ENCODE results near the gene OR6K2.

Gene OR6K2

GRCh38 chr1:158689110-158689509 lies 11.3 kb downstream of the OR6K2 start:
- TF ChIP-seq CREB1 (IDR thresholded peaks at IDR 0.05; ENCODE audit: low read depth): no peak
- TF ChIP-seq EP300 (IDR thresholded peaks at IDR 0.05; ENCODE audit: borderline replicate concordance): no peak
- TF ChIP-seq REST (IDR thresholded peaks at IDR 0.05; ENCODE audit: low read depth): no peak
- TF ChIP-seq TEAD4 (IDR thresholded peaks at IDR 0.05): no peak
- no peak for TF ChIP-seq EGR1 (IDR thresholded peaks at IDR 0.05)
- TF ChIP-seq RAD21 (IDR thresholded peaks at IDR 0.05; ENCODE audit: low read depth): no peak
- no peak for TF ChIP-seq ZBTB7A (IDR thresholded peaks at IDR 0.05; ENCODE audit: low read depth)
- no peak for TF ChIP-seq NFIC (IDR thresholded peaks at IDR 0.05)
- TF ChIP-seq TAF1 (IDR thresholded peaks at IDR 0.05; ENCODE audit: low read depth): no peak
- TF ChIP-seq YY1 (IDR thresholded peaks at IDR 0.05; ENCODE audit: low read depth): no peak
- TF ChIP-seq CEBPB (IDR thresholded peaks at IDR 0.05): no peak
- TF ChIP-seq MAX (IDR thresholded peaks at IDR 0.05): no peak
- no peak for TF ChIP-seq TCF12 (IDR thresholded peaks at IDR 0.05; ENCODE audit: low read depth)
- TF ChIP-seq FOXM1 (IDR thresholded peaks at IDR 0.05; ENCODE audit: borderline replicate concordance, low read depth): no peak

GRCh38 chr1:158687037-158687436 lies 13.4 kb downstream of the OR6K2 start:
- no peak for TF ChIP-seq CREB1 (IDR thresholded peaks at IDR 0.05; ENCODE audit: low read depth)
- no peak for TF ChIP-seq MAX (IDR thresholded peaks at IDR 0.05)
- TF ChIP-seq TAF1 (IDR thresholded peaks at IDR 0.05; ENCODE audit: low read depth): no peak
- no peak for TF ChIP-seq ZBTB7A (IDR thresholded peaks at IDR 0.05; ENCODE audit: low read depth)
- no peak for TF ChIP-seq TCF12 (IDR thresholded peaks at IDR 0.05; ENCODE audit: low read depth)
- TF ChIP-seq USF1 (IDR thresholded peaks at IDR 0.05): no peak
- TF ChIP-seq EP300 (IDR thresholded peaks at IDR 0.05; ENCODE audit: borderline replicate concordance): no peak
- no peak for TF ChIP-seq TEAD4 (IDR thresholded peaks at IDR 0.05)
- no peak for TF ChIP-seq YY1 (IDR thresholded peaks at IDR 0.05; ENCODE audit: low read depth)
- no peak for TF ChIP-seq FOXM1 (IDR thresholded peaks at IDR 0.05; ENCODE audit: borderline replicate concordance, low read depth)
- TF ChIP-seq CEBPB (IDR thresholded peaks at IDR 0.05): no peak
- TF ChIP-seq EGR1 (IDR thresholded peaks at IDR 0.05): no peak
- no peak for TF ChIP-seq REST (IDR thresholded peaks at IDR 0.05; ENCODE audit: low read depth)
- no peak for TF ChIP-seq NFIC (IDR thresholded peaks at IDR 0.05)
- no peak for TF ChIP-seq RAD21 (IDR thresholded peaks at IDR 0.05; ENCODE audit: low read depth)

GRCh38 chr1:158686111-158687009 lies 14.1 kb downstream of the OR6K2 start, which contains the start of gene SPTA1:
TSS of gene SPTA1 (minus strand) at chr1:158686715. CDS start at chr1:158686517, 198 bp downstream.
- no peak for TF ChIP-seq CREB1 (IDR thresholded peaks at IDR 0.05; ENCODE audit: low read depth)
- TF ChIP-seq NFIC (IDR thresholded peaks at IDR 0.05): no peak
- TF ChIP-seq TEAD4 (IDR thresholded peaks at IDR 0.05): no peak
- no peak for TF ChIP-seq TCF12 (IDR thresholded peaks at IDR 0.05; ENCODE audit: low read depth)
- TF ChIP-seq RAD21 (IDR thresholded peaks at IDR 0.05; ENCODE audit: low read depth): no peak
- TF ChIP-seq YY1 (IDR thresholded peaks at IDR 0.05; ENCODE audit: low read depth): no peak
- no peak for TF ChIP-seq TAF1 (IDR thresholded peaks at IDR 0.05; ENCODE audit: low read depth)
- TF ChIP-seq USF1 (IDR thresholded peaks at IDR 0.05): no peak

- TF ChIP-seq TCF12 (IDR thresholded peaks at IDR 0.05; ENCODE audit: low read depth): no peak
- no peak for TF ChIP-seq YY1 (IDR thresholded peaks at IDR 0.05; ENCODE audit: low read depth)
- no peak for TF ChIP-seq EP300 (IDR thresholded peaks at IDR 0.05; ENCODE audit: borderline replicate concordance)
- TF ChIP-seq FOXM1 (IDR thresholded peaks at IDR 0.05; ENCODE audit: borderline replicate concordance, low read depth): no peak
- no peak for TF ChIP-seq EGR1 (IDR thresholded peaks at IDR 0.05)
These were observed 15.4 kb downstream of the OR6K2 start for GRCh38 chr1:158685085-158685484.

GRCh38 chr1:158681606-158682005 lies 18.8 kb downstream of the OR6K2 start:
- no peak for TF ChIP-seq TCF12 (IDR thresholded peaks at IDR 0.05; ENCODE audit: low read depth)
- TF ChIP-seq FOXM1 (IDR thresholded peaks at IDR 0.05; ENCODE audit: borderline replicate concordance, low read depth): no peak
- TF ChIP-seq TEAD4 (IDR thresholded peaks at IDR 0.05): no peak
- no peak for TF ChIP-seq MAX (IDR thresholded peaks at IDR 0.05)
- no peak for TF ChIP-seq NFIC (IDR thresholded peaks at IDR 0.05)
- TF ChIP-seq USF1 (IDR thresholded peaks at IDR 0.05): no peak
- TF ChIP-seq CREB1 (IDR thresholded peaks at IDR 0.05; ENCODE audit: low read depth): no peak
- no peak for TF ChIP-seq EP300 (IDR thresholded peaks at IDR 0.05; ENCODE audit: borderline replicate concordance)
- no peak for TF ChIP-seq YY1 (IDR thresholded peaks at IDR 0.05; ENCODE audit: low read depth)
